ENCODE results near the gene PTPRE. TPM values are rescaled to one million over a fixed set of nuclear protein-coding genes. Genes with fewer than 3 reads are reported as not detected.

PTPRE gene
- total RNA-seq, 1 experiment from 2014 or later: 7.9 TPM

- no peaks in the 10 kb centered on the region for H3K9me2 ChIP-seq (ENCODE audit: insufficient read depth)
- peaks cover 6% of the 10 kb centered on the region for H3K79me2 ChIP-seq (ENCODE audit: low read depth)
- no peak overlapping the region for H3K4me2 ChIP-seq
- H3K4me3 ChIP-seq: no peak overlapping the region
- TF ChIP-seq EZH2 (IDR thresholded peaks at IDR 0.05; ENCODE audit: low read depth) (no peak), CTCF (conservative IDR thresholded peaks at IDR 0.05) (no peak)
- no peaks in the 10 kb centered on the region for H3K36me3 ChIP-seq (ENCODE audit: low read depth)
- no peaks in the 10 kb centered on the region for H3K9me3 ChIP-seq (ENCODE audit: insufficient read depth, low read depth)
- CTCF ChIA-PET: interaction anchor here (0.5 kb wide), 1 partner anchor 53 kb away, joined by 3 read pairs; no protein-coding TSS in a partner anchor
- H3K4me1 ChIP-seq (replicated peaks; ENCODE audit: insufficient read depth): peaks cover 8% of the 10 kb centered on the region
- H3F3A ChIP-seq (ENCODE audit: insufficient read depth, low read depth): peaks cover 6% of the 10 kb centered on the region; the same call in 1 of the 2 replicates
- H2AFZ ChIP-seq: no peak overlapping the region
- BruUV-seq (replicated peaks): no TSS peak
- H4K20me1 ChIP-seq (ENCODE audit: insufficient read depth): no peaks in the 10 kb centered on the region
- no peak overlapping the region for H3K27ac ChIP-seq
- POLR2A ChIA-PET (ENCODE audit: unreplicated experiment): no interaction called here
- no peaks in the 10 kb centered on the region for H3K27me3 ChIP-seq (ENCODE audit: insufficient read depth, low read depth)
- DNase-seq: no peak
- intact Hi-C loops (cut with micrococcal nuclease; ENCODE audit: unreplicated experiment): no loop called here
Observed at GRCh38 chr10:127928021-127928806, 21.3 kb downstream of the PTPRE start.

GRCh38 chr10:127932521-127933270, 25.8 kb downstream of the PTPRE start:
- Histone ChIP-seq H4K20me1 (ENCODE audit: insufficient read depth) (no peaks in the 10 kb centered on the region), H3K27ac (no peak overlapping the region), H3K4me2 (no peak overlapping the region), H3K36me3 (ENCODE audit: low read depth) (no peaks in the 10 kb centered on the region), H3F3A (ENCODE audit: insufficient read depth, low read depth) (no peaks in the 10 kb centered on the region; the same call in 1 of the 2 replicates), H3K9me2 (ENCODE audit: insufficient read depth) (no peaks in the 10 kb centered on the region), H3K4me1 (replicated peaks; ENCODE audit: insufficient read depth) (peaks cover 11% of the 10 kb centered on the region), H3K4me3 (no peak overlapping the region), H2AFZ (no peak overlapping the region), H3K27me3 (ENCODE audit: insufficient read depth, low read depth) (no peaks in the 10 kb centered on the region), H3K79me2 (ENCODE audit: low read depth) (no peaks in the 10 kb centered on the region; the same call in 1 of the 2 replicates), H3K9me3 (ENCODE audit: insufficient read depth, low read depth) (no peaks in the 10 kb centered on the region)
- no peak for TF ChIP-seq EZH2 (IDR thresholded peaks at IDR 0.05; ENCODE audit: low read depth)
- TF ChIP-seq CTCF (conservative IDR thresholded peaks at IDR 0.05): no peak
- POLR2A ChIA-PET (ENCODE audit: unreplicated experiment): no interaction called here
- BruUV-seq (replicated peaks): no TSS peak
- CTCF ChIA-PET: no interaction called here
- DNase-seq: no peak
- intact Hi-C loops (cut with micrococcal nuclease; ENCODE audit: unreplicated experiment): no loop called here

- Histone ChIP-seq H3K27ac (no peak overlapping the region), H3F3A (ENCODE audit: insufficient read depth, low read depth) (no peaks in the 10 kb centered on the region; the same call in 1 of the 2 replicates), H4K20me1 (ENCODE audit: insufficient read depth) (no peaks in the 10 kb centered on the region), H2AFZ (no peak overlapping the region), H3K4me3 (no peak overlapping the region), H3K79me2 (ENCODE audit: low read depth) (no peaks in the 10 kb centered on the region; the same call in 1 of the 2 replicates), H3K36me3 (ENCODE audit: low read depth) (no peaks in the 10 kb centered on the region), H3K4me1 (replicated peaks; ENCODE audit: insufficient read depth) (peaks cover 11% of the 10 kb centered on the region), H3K4me2 (no peak overlapping the region), H3K27me3 (ENCODE audit: insufficient read depth, low read depth) (no peaks in the 10 kb centered on the region), H3K9me2 (ENCODE audit: insufficient read depth) (no peaks in the 10 kb centered on the region), H3K9me3 (ENCODE audit: insufficient read depth, low read depth) (no peaks in the 10 kb centered on the region)
- ChIA-PET POLR2A (ENCODE audit: unreplicated experiment) (no interaction called here), CTCF (no interaction called here)
- no peak for DNase-seq
- no peak for TF ChIP-seq CTCF (conservative IDR thresholded peaks at IDR 0.05)
- no peak for TF ChIP-seq EZH2 (IDR thresholded peaks at IDR 0.05; ENCODE audit: low read depth)
- intact Hi-C loops (cut with micrococcal nuclease; ENCODE audit: unreplicated experiment): no loop called here
- BruUV-seq (replicated peaks): no TSS peak
Observed at GRCh38 chr10:127933271-127933670, 26.4 kb downstream of the PTPRE start.
